Suprapubic skin (tissue), 4 donors: ENCODE results near the gene ZNF184.

Experiments used
- POLR2A ChIP-seq, 2 donors: fragments of 450-650 bp; IDR thresholded peaks; one replicate each; pipeline ENCODE4 v1.6.1; 2017; ENCODE audit warnings: antibody characterized with exemption in 2 of 2, mild to moderate bottlenecking in 2 of 2, moderate library complexity in 2 of 2
- POLR2AphosphoS5 ChIP-seq, 3 donors: sonication (generic); formaldehyde crosslinking; IDR thresholded peaks; one replicate each; pipeline ENCODE4 v1.6.1; 2017; ENCODE audit warnings: antibody characterized with exemption in 3 of 3
- TF ChIP-seq, protein P1 (sequence below), 2 donors: fragments of 200-600 bp in 1 of 2; fragments of 450-650 bp in 1 of 2; sonication (generic) in 1 of 2; IDR thresholded peaks; one replicate each; pipeline ENCODE4 v1.5.1; 2016 to 2019; ENCODE audit warnings: antibody characterized with exemption in 2 of 2, mild to moderate bottlenecking in 1 of 2, moderate library complexity in 1 of 2

DNA sequence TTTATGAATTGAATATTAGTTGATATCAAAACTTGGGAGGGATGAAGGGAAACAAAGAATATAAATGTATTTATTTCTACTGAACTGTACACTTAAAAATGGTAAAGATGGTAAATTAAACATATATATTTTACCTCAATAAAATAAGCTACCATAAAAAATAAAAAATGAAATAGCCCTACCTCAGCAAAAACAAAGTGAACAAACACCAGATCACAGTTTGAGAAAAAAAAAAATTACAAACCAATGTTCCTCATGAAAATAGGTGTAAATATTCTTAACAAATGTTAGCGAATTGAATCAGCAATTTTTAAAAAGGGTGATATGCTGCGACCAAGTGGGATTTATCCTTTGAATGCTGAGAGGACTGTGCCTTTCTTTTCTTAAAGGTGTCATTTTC lies 28.3 kb upstream of the ZNF184 start:
- TF ChIP-seq, protein P1, sequence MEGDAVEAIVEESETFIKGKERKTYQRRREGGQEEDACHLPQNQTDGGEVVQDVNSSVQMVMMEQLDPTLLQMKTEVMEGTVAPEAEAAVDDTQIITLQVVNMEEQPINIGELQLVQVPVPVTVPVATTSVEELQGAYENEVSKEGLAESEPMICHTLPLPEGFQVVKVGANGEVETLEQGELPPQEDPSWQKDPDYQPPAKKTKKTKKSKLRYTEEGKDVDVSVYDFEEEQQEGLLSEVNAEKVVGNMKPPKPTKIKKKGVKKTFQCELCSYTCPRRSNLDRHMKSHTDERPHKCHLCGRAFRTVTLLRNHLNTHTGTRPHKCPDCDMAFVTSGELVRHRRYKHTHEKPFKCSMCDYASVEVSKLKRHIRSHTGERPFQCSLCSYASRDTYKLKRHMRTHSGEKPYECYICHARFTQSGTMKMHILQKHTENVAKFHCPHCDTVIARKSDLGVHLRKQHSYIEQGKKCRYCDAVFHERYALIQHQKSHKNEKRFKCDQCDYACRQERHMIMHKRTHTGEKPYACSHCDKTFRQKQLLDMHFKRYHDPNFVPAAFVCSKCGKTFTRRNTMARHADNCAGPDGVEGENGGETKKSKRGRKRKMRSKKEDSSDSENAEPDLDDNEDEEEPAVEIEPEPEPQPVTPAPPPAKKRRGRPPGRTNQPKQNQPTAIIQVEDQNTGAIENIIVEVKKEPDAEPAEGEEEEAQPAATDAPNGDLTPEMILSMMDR (IDR thresholded peaks at IDR 0.05) = no peak
- TF ChIP-seq POLR2A (IDR thresholded peaks at IDR 0.05) (no peak), POLR2AphosphoS5 (IDR thresholded peaks at IDR 0.05) (no peak)
